Uterus (tissue), 4 donors: ENCODE data around the gene RXYLT1. TPM values are rescaled to one million over a fixed set of nuclear protein-coding genes. Genes with fewer than 3 reads are reported as not detected.

Source experiments
- DNase-seq, 2 donors: peaks; one replicate each; pipeline ENCODE4 v3.0.0-alpha.2; 2019 to 2020
- H3K27ac ChIP-seq, 2 donors: fragments of 200-600 bp; sonication (generic); 1 replicate in 1 of 2; 2 replicates in 1 of 2; pipeline ENCODE4 v1.5.1; 2016 to 2018
- H3K27me3 ChIP-seq, 2 donors: fragments of 200-600 bp; sonication (generic); one replicate each; pipeline ENCODE4 v1.5.1; 2018 to 2019; ENCODE audit warnings: control low read depth in 1 of 2
- H3K36me3 ChIP-seq, 2 donors: fragments of 200-600 bp; sonication (generic); one replicate each; pipeline ENCODE4 v1.5.1; 2019; ENCODE audit warnings: control low read depth in 1 of 2
- H3K4me1 ChIP-seq, 2 donors: fragments of 200-600 bp; sonication (generic); one replicate each; pipeline ENCODE4 v1.5.1; 2018 to 2019; ENCODE audit warnings: control low read depth in 1 of 2
- H3K4me3 ChIP-seq, 2 donors: fragments of 200-600 bp; sonication (generic); 1 replicate in 1 of 2; 2 replicates in 1 of 2; pipeline ENCODE4 v1.5.1; 2018 to 2019; ENCODE audit warnings: mild to moderate bottlenecking in 1 of 2
- H3K9me3 ChIP-seq, 2 donors: fragments of 200-600 bp; sonication (generic); one replicate each; pipeline ENCODE4 v1.5.1; 2019; ENCODE audit warnings: control low read depth in 1 of 2
- CTCF ChIP-seq, 4 experiments: fragments of 200-600 bp in 2 of 4; fragments of 450-650 bp in 2 of 4; sonication (generic) in 2 of 4; IDR thresholded peaks; one replicate each; pipeline ENCODE4 v1.5.1; 2016 to 2019; ENCODE audit warnings: antibody characterized with exemption in 4 of 4, mild to moderate bottlenecking in 2 of 4, moderate library complexity in 1 of 4
- POLR2A ChIP-seq, 2 donors: fragments of 450-650 bp; IDR thresholded peaks; one replicate each; pipeline ENCODE4 v1.6.1; 2016; ENCODE audit warnings: antibody characterized with exemption in 2 of 2, mild to moderate bottlenecking in 1 of 2, moderate library complexity in 1 of 2
- intact Hi-C: fragments of 100-400 bp; cut with DNase I; formaldehyde crosslinking; loops from one replicate; pipeline ENCODE4 v1.15.1; 2023; ENCODE audit warnings: low total_unique reads
- total RNA-seq, 4 donors: library from RNA; depleted of rRNA in 3 of 4; stranded (reverse); fragments of >200 nt in 3 of 4; gene quantifications; one replicate each; pipeline versions ENCODE4 v1.1.0 to v1.2.4, GENCODE V29; 2014 to 2023
- donor health status: DM: yes; HTN: yes; CAD: no.

RXYLT1 gene
- total RNA-seq, 4 donors from 2014 or later: 2.0 to 24.2 (median 16.3) TPM

- no peak for DNase-seq
- Histone ChIP-seq H3K9me3 (no peaks in the 10 kb centered on the region), H3K36me3 (no peaks in the 10 kb centered on the region), H3K4me1 (no peaks in the 10 kb centered on the region), H3K4me3 (no peak overlapping the region), H3K27me3 (no peaks in the 10 kb centered on the region), H3K27ac (no peak overlapping the region)
- intact Hi-C loops: no loop called here
- no peak for TF ChIP-seq POLR2A (IDR thresholded peaks at IDR 0.05)
- no peak for TF ChIP-seq CTCF (IDR thresholded peaks at IDR 0.05)
These were observed 13.2 kb upstream of the RXYLT1 start for GRCh38 chr12:63766498-63766897.

DNA sequence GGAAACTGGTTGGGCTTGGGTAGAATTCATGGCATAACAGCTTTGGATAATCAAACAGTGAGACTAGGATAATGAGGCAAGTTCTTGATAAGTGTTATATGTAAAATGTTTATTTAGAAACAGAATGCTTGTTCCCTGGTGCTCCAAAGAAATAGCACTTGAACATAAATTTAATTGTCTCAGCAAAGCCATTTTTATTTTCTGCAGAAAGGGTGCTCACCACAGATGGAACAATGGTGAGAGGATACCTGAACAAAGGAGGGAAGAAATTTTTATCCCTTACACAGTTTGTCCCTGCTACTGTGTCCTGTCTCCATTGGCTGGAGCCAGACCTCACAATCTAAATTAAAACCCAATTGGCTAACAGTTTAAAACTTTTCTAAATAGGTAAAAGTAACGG lies 9.3 kb upstream of the RXYLT1 start:
- Histone ChIP-seq H3K27ac (no peak overlapping the region), H3K4me1 (no peaks in the 10 kb centered on the region), H3K9me3 (no peaks in the 10 kb centered on the region), H3K4me3 (no peak overlapping the region), H3K36me3 (no peaks in the 10 kb centered on the region), H3K27me3 (no peaks in the 10 kb centered on the region)
- TF ChIP-seq POLR2A (IDR thresholded peaks at IDR 0.05) (no peak), CTCF (IDR thresholded peaks at IDR 0.05) (no peak)
- intact Hi-C loops: no loop called here
- no peak for DNase-seq

- TF ChIP-seq CTCF (IDR thresholded peaks at IDR 0.05) (no peak), POLR2A (IDR thresholded peaks at IDR 0.05) (no peak)
- no peak for DNase-seq
- Histone ChIP-seq H3K36me3 (no peaks in the 10 kb centered on the region), H3K4me3 (no peak overlapping the region), H3K9me3 (no peaks in the 10 kb centered on the region), H3K27ac (no peak overlapping the region), H3K4me1 (no peaks in the 10 kb centered on the region), H3K27me3 (no peaks in the 10 kb centered on the region)
- intact Hi-C loops: no loop called here
These were observed 2.4 kb upstream of the RXYLT1 start for GRCh38 chr12:63777340-63777739.

- DNase-seq: no peak
- Histone ChIP-seq H3K4me3 (no peak overlapping the region), H3K27ac (no peak overlapping the region), H3K9me3 (no peaks in the 10 kb centered on the region), H3K36me3 (no peaks in the 10 kb centered on the region), H3K4me1 (no peaks in the 10 kb centered on the region), H3K27me3 (no peaks in the 10 kb centered on the region)
- intact Hi-C loops: no loop called here
- TF ChIP-seq POLR2A (IDR thresholded peaks at IDR 0.05) (no peak), CTCF (IDR thresholded peaks at IDR 0.05) (no peak)
These were observed 2.8 kb downstream of the RXYLT1 start for GRCh38 chr12:63782466-63782865.

DNA sequence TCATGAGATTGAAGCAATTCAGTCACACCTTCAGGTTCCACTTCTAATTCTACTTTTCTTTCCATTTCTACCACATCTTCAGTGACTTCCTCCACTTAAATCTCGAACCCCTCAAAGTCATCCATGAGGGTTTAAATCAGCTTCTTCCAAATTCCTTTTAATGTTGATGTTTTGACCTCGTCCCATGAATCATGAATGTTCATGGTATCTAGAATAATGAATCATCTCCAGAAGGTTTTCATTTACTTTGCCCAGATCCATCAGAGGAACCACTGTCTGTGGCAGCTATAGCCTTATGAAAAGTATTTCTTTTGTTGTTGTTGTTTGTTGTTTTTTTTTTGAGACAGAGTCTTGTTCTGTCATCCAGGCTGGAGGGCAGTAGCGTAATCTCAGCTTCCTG lies 7.6 kb downstream of the RXYLT1 start:
- DNase-seq: no peak
- Histone ChIP-seq H3K27ac (no peak overlapping the region), H3K27me3 (no peaks in the 10 kb centered on the region), H3K36me3 (no peaks in the 10 kb centered on the region), H3K4me1 (no peaks in the 10 kb centered on the region), H3K4me3 (no peak overlapping the region), H3K9me3 (no peaks in the 10 kb centered on the region)
- intact Hi-C loops: no loop called here
- TF ChIP-seq CTCF (IDR thresholded peaks at IDR 0.05) (no peak), POLR2A (IDR thresholded peaks at IDR 0.05) (no peak)
